ENCODE measurements around the gene KDM6B. TPM values are rescaled to one million over a fixed set of nuclear protein-coding genes. Genes with fewer than 3 reads are reported as not detected.
"Not testable (repeated sequence)": the region's sequence is repeated elsewhere in the genome, so short reads cannot be mapped to it uniquely, and the experiment has no call there.

The KDM6B gene
- total RNA-seq, 1 donor from 2014 or later, result 46.1 TPM

- DNase-seq (peak; percentile 97), ATAC-seq (peak; percentile 91 to 93)
- Histone ChIP-seq H3K4me1 (peaks cover 33% of the 10 kb centered on the region), H3K36me3 (peaks cover 42% of the 10 kb centered on the region), H3K9me3 (no peaks in the 10 kb centered on the region), H3K27ac (peak within 1 kb of the TSS; percentile 84), H3K27me3 (ENCODE audit: low read depth) (no peaks in the 10 kb centered on the region), H3K4me3 (peak within 1 kb of the TSS; percentile 81)
- intact Hi-C loops (cut with DNase I), result no loop called here
- TF ChIP-seq, protein P1, sequence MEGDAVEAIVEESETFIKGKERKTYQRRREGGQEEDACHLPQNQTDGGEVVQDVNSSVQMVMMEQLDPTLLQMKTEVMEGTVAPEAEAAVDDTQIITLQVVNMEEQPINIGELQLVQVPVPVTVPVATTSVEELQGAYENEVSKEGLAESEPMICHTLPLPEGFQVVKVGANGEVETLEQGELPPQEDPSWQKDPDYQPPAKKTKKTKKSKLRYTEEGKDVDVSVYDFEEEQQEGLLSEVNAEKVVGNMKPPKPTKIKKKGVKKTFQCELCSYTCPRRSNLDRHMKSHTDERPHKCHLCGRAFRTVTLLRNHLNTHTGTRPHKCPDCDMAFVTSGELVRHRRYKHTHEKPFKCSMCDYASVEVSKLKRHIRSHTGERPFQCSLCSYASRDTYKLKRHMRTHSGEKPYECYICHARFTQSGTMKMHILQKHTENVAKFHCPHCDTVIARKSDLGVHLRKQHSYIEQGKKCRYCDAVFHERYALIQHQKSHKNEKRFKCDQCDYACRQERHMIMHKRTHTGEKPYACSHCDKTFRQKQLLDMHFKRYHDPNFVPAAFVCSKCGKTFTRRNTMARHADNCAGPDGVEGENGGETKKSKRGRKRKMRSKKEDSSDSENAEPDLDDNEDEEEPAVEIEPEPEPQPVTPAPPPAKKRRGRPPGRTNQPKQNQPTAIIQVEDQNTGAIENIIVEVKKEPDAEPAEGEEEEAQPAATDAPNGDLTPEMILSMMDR (IDR thresholded peaks at IDR 0.05), result peak; percentile 43
Measured at GRCh38 chr17:7856811-7857712, 23.0 kb downstream of the KDM6B start, which contains the start of gene NAA38. NAA38 (minus strand) TSS chr17:7857559; CDS start chr17:7857463, 96 bp downstream.

- H3K36me3 ChIP-seq, result peaks cover 34% of the 10 kb centered on the region
- DNase-seq (peak; percentile 92), ATAC-seq (peak; percentile 72 to 78)
- peaks cover 34% of the 10 kb centered on the region for H3K4me1 ChIP-seq
- H3K4me3 ChIP-seq, result peak within 1 kb of the TSS; percentile 81
- H3K27me3 ChIP-seq (ENCODE audit: low read depth), result no peaks in the 10 kb centered on the region
- H3K9me3 ChIP-seq, result no peaks in the 10 kb centered on the region
- peak within 1 kb of the TSS; percentile 84 for H3K27ac ChIP-seq
- intact Hi-C loops (cut with DNase I), result no loop called here
- TF ChIP-seq, protein P1 (IDR thresholded peaks at IDR 0.05), result no peak
Measured at GRCh38 chr17:7857713-7858521, 23.9 kb downstream of the KDM6B start, which contains the start of gene CYB5D1. CYB5D1 (plus strand) TSS chr17:7858003; CDS start chr17:7858135, 132 bp downstream.

DNA sequence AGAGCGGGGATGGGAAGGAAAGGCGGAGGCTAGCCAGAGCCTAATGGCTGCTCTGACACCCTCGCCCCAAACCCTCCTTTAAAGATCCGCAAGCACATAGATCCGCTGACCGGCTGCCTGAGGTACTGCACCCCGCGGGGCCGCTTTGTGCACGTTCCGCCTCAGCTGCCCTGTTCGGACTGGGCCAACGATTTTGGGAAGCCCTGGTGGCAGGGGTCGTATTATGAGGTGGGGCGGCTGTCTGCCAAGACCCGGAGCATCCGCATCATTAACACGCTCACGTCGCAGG is 24.4 kb downstream of the KDM6B start:
- Histone ChIP-seq H3K27me3 (ENCODE audit: low read depth) (no peaks in the 10 kb centered on the region), H3K4me3 (peak overlapping the region; percentile 81), H3K9me3 (no peaks in the 10 kb centered on the region), H3K27ac (peak overlapping the region; percentile 84), H3K36me3 (peaks cover 28% of the 10 kb centered on the region), H3K4me1 (peaks cover 38% of the 10 kb centered on the region)
- DNase-seq (peak; percentile 57), ATAC-seq (no peak)
- TF ChIP-seq, protein P1 (IDR thresholded peaks at IDR 0.05), result peak; percentile 22
- intact Hi-C loops (cut with DNase I), result no loop called here

DNA sequence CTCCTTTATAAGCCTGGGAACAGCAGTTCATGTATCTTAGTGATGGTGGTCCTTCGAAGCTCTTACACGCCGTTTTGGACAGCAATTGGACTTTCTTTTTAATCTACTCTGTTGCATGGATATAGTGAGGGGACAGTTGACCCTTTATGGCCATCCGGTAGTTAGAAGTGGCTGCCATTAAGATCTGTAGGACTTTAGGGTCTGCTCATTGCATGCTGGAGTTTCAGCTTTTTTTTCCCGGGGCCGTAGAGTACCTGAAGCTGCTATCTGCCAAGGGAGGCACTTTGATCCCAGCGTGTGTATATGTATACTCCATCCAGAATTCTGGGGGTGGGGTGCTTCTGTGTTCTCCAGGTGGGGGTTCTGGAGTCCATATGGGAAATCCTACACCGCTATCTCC is 25.0 kb downstream of the KDM6B start:
- peaks cover 38% of the 10 kb centered on the region for H3K4me1 ChIP-seq
- H3K27me3 ChIP-seq (ENCODE audit: low read depth), result no peaks in the 10 kb centered on the region
- H3K9me3 ChIP-seq, result no peaks in the 10 kb centered on the region
- peak overlapping the region; percentile 81 for H3K4me3 ChIP-seq
- TF ChIP-seq, protein P1 (IDR thresholded peaks at IDR 0.05), result no peak
- no peak overlapping the region for H3K27ac ChIP-seq
- peaks cover 23% of the 10 kb centered on the region for H3K36me3 ChIP-seq
- no peak for ATAC-seq
- no peak for DNase-seq
- intact Hi-C loops (cut with DNase I), result no loop called here

- no peak overlapping the region for H3K4me3 ChIP-seq
- H3K27ac ChIP-seq, result no peak overlapping the region
- H3K9me3 ChIP-seq, result no peaks in the 10 kb centered on the region
- H3K4me1 ChIP-seq, result peaks cover 21% of the 10 kb centered on the region
- H3K36me3 ChIP-seq, result peaks cover 12% of the 10 kb centered on the region
- intact Hi-C loops (cut with DNase I), result no loop called here
- no peaks in the 10 kb centered on the region for H3K27me3 ChIP-seq (ENCODE audit: low read depth)
- ATAC-seq (peak in 1 of 2 donors; percentile 35), DNase-seq (no peak)
- TF ChIP-seq, protein P1 (IDR thresholded peaks at IDR 0.05), result peak; percentile 83
Measured at GRCh38 chr17:7862692-7863437, 28.8 kb downstream of the KDM6B start.

- DNase-seq; H3K9me3 ChIP-seq; H3K27me3 ChIP-seq (ENCODE audit: low read depth); H3K4me3 ChIP-seq; intact Hi-C loops (cut with DNase I); ATAC-seq; H3K27ac ChIP-seq; H3K36me3 ChIP-seq: not testable (repeated sequence)
- peaks cover 22% of the 10 kb centered on the region for H3K4me1 ChIP-seq
Measured at GRCh38 chr17:7864384-7864783, 30.4 kb downstream of the KDM6B start.
